ENCODE data around the gene UBASH3A.

DNA sequence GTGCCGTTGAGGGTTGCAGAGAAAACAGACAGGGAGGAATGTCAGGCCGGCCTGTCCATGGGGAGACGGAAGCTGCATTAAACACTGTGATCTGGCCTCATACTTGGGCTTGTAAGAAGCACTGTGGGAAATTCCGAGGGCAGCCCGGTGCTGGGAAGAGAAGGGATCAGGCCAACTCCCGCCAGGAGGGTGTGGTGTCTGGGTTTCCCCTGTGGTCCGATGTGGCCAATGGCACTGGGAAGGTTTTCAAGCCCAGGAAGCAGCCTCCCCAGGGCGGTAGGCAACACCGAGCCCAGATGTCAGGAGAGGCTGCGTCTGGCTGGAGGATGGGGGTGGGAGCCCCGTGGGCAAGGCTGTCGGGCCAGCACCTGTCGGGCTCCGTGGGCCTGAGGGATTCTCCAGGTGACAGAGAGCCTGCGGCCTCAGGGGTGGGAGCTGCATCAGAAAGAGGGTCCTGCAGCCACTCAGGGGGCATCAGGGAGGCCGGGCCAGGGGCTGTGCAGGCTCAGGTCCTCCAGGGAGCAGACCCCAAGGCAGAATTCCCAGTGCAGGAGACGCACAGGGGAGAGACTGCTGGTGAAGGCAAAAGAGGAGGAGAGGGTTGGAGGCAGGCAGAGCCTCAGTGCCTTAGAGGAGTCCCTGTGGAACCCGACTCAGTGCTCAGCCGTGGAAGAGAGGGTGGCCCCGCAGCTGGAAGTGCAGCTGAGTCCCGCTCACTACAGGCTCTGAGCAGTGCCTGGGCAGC, 8.4 kb downstream of the UBASH3A start:
- TF ChIP-seq, protein P1, sequence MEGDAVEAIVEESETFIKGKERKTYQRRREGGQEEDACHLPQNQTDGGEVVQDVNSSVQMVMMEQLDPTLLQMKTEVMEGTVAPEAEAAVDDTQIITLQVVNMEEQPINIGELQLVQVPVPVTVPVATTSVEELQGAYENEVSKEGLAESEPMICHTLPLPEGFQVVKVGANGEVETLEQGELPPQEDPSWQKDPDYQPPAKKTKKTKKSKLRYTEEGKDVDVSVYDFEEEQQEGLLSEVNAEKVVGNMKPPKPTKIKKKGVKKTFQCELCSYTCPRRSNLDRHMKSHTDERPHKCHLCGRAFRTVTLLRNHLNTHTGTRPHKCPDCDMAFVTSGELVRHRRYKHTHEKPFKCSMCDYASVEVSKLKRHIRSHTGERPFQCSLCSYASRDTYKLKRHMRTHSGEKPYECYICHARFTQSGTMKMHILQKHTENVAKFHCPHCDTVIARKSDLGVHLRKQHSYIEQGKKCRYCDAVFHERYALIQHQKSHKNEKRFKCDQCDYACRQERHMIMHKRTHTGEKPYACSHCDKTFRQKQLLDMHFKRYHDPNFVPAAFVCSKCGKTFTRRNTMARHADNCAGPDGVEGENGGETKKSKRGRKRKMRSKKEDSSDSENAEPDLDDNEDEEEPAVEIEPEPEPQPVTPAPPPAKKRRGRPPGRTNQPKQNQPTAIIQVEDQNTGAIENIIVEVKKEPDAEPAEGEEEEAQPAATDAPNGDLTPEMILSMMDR (IDR thresholded peaks at IDR 0.05): no peak
- TF ChIP-seq EZH2 (IDR thresholded peaks at IDR 0.05) (no peak), EZH2phosphoT487 (IDR thresholded peaks at IDR 0.05) (no peak)
